GM21423 (cell line): ENCODE data around the gene ROMO1.
"Not testable (repeated sequence)": the region's sequence is repeated elsewhere in the genome, so short reads cannot be mapped to it uniquely, and the experiment has no call there.

Experiments
- ATAC-seq: cut with Tn5 transposase; IDR thresholded peaks from one replicate; pipeline ENCODE4 v1.9.1; 2021; ENCODE audit warnings: mild to moderate bottlenecking, moderate library complexity; ENCODE audit not compliant: unreplicated experiment

ROMO1 gene

GRCh38 chr20:35729283-35729807 lies 30.1 kb downstream of the ROMO1 start:
- no peak for ATAC-seq

- ATAC-seq, result no peak
These were observed 30.8 kb downstream of the ROMO1 start for GRCh38 chr20:35729836-35730582.

DNA sequence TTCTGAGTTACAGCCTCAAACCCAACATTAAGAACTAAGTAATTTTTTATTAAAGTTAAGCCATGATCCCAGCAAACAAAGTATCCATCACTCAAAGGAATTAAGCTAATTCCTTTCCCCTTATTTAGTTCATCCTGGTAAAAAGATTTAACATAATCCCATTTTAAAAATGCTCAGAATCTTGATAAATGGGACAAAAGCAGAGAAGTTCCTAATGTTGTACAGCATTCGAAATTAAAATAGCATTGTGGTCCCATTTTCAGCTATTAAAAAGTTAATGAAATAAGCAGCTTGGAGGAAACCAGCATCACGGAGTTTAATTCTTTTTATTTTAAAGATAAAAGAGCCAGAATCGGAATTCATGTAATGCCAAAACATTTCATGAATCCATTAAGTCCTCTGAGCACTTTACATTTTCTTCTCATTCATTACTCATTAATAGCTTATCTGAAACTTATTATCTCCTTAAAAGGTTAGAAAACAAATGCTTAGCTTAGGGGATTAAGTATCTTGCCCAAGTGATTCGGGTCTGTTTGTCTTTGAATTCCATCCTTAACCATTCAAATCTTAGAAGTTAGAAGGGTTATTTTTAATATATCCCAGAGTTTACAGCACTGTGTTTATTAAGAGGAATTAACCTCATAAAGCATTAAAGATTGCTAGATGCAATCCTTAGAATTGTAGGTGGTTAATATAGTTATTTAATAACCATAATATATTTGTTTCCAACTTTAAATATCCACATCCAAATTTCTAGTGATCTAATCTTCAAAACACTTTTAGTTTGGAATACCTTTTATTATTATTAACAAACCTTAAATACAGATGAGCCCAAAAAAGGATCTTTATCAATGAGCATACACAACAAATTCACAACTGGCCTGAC lies 31.6 kb downstream of the ROMO1 start:
- ATAC-seq, result no peak

DNA sequence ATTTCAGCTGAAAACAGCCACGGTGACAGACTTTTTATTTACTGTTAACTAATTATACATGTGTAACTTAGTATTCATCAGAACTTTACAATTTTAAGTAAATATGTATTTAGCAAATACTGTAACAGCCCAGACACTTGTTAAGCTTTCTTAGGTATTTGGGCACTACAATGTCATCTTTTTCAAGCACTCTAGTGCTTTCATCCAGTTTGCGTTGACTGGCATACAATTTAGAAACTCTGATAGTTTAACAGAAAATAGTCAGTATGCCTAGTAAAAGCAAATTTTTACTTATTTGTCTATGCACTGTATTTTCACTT lies 32.2 kb downstream of the ROMO1 start:
- ATAC-seq, result no peak

GRCh38 chr20:35731862-35732643 lies 32.8 kb downstream of the ROMO1 start:
- ATAC-seq, result no peak

DNA sequence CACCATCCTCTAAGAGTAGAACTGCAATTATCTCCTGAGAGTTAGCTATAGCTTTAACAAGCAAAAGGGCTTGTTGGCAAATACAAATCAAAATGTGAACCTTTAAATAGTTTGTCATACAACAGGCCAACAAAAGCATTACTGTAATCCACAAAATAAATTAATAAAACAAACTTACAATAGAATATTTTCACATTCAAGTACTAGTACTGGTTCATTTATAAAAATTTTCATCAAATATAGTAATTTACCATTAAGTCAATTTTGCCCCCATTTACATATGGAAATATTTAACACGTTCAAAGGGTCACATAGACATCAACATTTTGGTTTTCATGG lies 33.4 kb downstream of the ROMO1 start:
- no peak for ATAC-seq

- no peak for ATAC-seq
These were observed 35.2 kb downstream of the ROMO1 start for GRCh38 chr20:35734374-35734773.

DNA sequence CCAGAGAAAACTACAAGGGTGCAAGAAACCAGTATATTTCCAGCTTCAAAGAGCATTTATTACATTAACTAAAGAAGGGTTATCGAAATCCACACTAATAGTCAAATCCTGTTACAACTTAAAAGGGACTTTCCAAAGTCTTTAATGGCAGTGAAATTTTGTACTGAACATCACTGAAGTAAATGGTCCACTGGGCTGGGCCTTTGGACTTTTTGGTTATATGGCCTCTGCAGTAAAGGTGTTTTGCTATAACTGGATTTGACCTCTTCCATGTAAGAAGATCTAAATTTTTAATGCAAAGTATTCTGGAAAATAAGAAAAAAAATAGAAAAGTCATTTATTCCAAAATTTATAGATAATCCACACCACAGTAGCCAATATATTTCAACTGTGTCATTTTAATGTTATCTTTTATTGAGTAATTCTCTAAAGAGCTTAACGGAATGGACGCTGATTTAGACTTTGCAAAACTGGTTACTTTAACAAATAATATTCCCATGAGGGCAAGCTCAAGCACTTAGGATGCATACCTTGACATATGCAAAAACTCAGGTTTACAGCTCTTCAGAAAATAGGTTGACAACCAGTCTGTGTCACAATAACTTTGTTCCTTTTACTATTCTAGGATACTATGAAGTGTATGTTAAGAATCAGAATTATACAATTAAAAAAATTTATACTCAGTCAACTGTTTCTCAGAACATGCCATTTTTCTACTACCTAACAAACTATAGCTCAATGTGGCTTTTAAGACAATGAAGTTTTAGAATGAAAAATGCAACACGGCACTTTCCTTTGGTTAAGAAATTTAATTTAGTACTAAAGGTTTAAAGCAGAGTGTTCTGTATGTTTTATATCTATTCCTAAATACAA lies 35.8 kb downstream of the ROMO1 start:
- ATAC-seq, result no peak

- ATAC-seq, result no peak
These were observed 36.7 kb downstream of the ROMO1 start for GRCh38 chr20:35735826-35736470.

GRCh38 chr20:35737865-35738333 lies 38.7 kb downstream of the ROMO1 start:
- ATAC-seq, result no peak

DNA sequence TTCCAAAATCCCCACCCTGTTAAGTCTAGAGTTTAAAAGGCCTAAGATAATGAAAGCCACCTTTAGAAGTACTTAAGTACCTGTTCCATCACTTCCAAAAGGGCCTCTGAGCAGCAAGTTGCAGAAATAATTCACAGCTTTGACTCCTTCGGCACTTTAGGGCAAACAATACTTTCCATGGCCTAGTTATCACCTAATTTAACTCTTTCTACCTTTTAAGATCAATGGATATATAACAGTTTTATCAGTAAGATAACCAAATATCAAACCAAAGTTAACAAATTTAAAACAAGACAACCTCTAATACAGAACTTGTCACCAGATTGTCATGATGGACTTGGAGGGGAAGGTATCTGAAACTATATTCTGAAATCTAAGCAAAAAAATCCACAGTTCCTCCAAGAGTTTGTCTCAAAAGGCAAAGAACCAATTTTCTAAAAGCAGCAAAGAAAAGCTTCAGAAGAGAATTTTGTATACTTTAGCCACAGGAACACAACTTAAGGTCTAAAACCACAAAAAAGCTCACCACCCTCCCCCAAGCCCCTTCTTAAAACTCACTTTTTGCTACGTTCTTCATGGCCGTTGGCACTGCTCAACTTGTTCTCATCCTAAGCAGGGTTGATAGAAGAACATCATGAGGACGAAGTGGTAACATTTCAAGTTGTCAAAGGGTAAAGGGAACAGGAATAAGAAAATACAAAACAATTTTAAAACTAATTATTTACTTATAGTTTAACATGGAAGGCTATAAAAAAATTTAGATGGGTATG lies 39.4 kb downstream of the ROMO1 start:
- ATAC-seq, result no peak

- no peak for ATAC-seq
These were observed 40.3 kb downstream of the ROMO1 start for GRCh38 chr20:35739294-35740163.

- peak; percentile 87 for ATAC-seq
These were observed 42.9 kb downstream of the ROMO1 start, which contains the start of gene RBM39 for GRCh38 chr20:35741892-35742740. TSS of gene RBM39 (minus strand) at chr20:35742260. CDS start at chr20:35740874, 1,386 bp downstream.

DNA sequence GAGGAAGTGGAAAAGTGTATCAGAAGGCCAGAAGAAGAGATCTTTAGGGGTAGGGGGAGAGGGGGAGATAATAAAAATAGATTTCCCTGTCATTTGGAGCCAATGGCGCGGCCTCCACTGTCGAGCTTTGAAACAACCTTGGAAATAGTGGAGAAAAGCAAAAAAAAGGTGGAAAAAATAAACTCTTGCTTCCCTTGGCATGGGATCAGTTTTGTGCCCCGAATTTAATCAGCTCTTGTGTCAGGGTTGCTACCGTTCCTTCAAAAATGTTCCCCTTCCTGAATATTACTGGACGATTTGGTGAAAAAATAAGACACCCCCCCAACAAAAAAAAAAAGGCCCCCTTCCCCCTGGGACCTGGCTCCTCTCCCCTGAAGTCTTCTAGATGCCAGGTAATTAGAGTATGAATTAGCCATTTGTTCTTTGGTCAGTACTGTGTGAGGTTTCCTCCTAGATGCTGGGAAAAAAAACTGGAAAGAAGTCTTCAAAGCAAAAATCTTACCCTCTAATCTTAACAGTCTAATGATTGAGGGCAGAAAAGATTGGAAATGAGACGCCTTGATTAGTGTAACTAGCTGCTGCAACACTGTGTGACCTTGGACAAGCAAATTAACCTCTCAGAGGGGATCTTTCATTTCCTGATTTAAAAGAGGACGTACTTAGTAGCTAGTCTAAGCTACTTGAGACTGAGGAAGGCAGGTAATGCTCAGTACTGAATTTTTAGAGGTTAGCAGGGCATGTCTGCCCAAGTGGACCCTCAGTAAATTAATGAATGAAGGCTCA lies 43.7 kb downstream of the ROMO1 start:
- ATAC-seq, result no peak

- ATAC-seq, result no peak
These were observed 44.7 kb downstream of the ROMO1 start for GRCh38 chr20:35743693-35744491.

DNA sequence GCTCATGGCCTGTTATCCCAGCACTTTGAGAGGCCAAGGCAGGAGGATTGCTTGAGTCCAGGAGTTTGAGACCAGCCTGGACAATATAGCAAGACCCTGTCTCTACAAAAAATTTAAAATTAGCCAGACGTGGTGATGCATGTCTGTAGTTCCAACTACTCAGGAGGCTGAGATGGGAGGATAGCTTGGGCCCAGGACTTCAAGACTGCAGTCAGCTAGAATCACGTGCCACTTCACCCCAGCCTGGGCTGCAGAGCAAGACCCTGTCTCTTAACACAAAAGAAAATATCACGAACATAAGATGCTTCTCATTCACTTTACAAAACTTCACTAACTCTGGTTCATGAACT lies 45.3 kb downstream of the ROMO1 start:
- ATAC-seq, result not testable (repeated sequence)
